GM12865 (cell line): ENCODE measurements around the gene KIF18A.

Source experiments
- DNase-seq: peaks from one replicate; pipeline ENCODE4 v3.0.0; 2010; ENCODE audit warnings: low read depth
- H3K4me3 ChIP-seq: 2 replicates; pipeline ENCODE4 v1.5.1; 2011; ENCODE audit warnings: mild to moderate bottlenecking, low read depth, low read length, control low read depth
- TF ChIP-seq, protein P1 (sequence below): IDR thresholded peaks from 2 replicates; pipeline ENCODE4 v1.5.1; 2011; ENCODE audit warnings: low read length, control low read depth, low read depth, inconsistent platforms; ENCODE audit not compliant: insufficient read depth; ENCODE audit errors: missing control alignments

KIF18A gene

DNA sequence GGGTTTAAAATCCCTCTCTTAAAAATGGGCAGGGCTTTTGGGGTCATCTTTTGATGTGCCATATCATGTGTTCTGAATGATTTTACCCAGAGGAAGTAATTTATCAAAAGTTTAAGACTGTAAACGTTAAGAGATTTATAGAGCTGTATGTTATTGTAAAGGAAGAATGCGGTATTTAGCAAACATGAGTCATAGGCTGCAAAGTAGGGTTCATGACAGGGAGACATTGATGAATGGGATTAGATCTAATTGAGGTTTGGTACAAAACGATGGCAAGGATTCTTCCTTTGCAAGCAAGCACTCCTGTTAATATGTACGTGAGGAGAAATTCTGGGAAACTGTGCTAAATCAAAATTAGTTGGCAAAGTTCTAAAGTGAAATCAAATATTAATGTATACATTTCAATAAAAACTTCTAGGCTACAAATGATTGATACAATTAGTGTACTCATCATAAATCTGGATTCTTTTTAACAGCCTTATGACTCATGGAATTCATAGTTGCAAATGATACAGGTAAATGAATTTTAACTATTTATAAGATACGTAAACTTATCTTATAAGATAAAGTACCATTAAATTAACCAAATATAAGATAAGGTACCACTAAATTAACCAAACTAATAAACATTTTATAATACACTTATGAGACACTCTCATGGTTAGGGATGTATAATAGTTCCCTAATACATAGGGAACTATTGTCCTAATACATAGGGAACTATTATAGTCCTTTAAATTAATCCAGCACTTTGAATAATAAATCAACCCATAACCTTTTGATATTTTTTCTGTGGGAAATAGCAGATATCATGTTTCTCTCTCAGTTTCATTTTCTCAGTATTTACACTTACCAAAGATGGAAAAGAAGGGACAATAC lies 58.4 kb downstream of the KIF18A start:
- no peak overlapping the region for H3K4me3 ChIP-seq
- TF ChIP-seq, protein P1, sequence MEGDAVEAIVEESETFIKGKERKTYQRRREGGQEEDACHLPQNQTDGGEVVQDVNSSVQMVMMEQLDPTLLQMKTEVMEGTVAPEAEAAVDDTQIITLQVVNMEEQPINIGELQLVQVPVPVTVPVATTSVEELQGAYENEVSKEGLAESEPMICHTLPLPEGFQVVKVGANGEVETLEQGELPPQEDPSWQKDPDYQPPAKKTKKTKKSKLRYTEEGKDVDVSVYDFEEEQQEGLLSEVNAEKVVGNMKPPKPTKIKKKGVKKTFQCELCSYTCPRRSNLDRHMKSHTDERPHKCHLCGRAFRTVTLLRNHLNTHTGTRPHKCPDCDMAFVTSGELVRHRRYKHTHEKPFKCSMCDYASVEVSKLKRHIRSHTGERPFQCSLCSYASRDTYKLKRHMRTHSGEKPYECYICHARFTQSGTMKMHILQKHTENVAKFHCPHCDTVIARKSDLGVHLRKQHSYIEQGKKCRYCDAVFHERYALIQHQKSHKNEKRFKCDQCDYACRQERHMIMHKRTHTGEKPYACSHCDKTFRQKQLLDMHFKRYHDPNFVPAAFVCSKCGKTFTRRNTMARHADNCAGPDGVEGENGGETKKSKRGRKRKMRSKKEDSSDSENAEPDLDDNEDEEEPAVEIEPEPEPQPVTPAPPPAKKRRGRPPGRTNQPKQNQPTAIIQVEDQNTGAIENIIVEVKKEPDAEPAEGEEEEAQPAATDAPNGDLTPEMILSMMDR = no peak
- DNase-seq = no peak

DNA sequence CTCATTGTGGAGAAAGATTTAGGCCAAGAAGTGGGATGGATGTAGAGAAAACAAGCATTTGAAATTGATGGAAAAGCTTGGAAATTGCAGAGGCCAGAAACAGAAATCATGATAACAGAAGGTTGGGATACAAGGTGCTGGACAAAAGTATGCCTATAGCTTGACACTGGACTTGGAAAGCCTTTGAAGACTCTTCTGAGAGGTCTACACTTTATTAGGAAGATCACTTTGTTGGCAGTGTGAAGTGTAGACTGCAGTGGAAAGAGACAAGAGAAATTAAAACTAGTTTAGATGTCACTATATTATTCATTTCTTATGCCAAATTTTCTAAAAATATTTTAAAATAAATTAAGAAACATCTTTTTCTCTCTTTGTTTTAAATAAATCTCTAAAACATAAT lies 59.1 kb downstream of the KIF18A start:
- TF ChIP-seq, protein P1 = no peak
- H3K4me3 ChIP-seq = no peak overlapping the region
- DNase-seq = no peak

DNA sequence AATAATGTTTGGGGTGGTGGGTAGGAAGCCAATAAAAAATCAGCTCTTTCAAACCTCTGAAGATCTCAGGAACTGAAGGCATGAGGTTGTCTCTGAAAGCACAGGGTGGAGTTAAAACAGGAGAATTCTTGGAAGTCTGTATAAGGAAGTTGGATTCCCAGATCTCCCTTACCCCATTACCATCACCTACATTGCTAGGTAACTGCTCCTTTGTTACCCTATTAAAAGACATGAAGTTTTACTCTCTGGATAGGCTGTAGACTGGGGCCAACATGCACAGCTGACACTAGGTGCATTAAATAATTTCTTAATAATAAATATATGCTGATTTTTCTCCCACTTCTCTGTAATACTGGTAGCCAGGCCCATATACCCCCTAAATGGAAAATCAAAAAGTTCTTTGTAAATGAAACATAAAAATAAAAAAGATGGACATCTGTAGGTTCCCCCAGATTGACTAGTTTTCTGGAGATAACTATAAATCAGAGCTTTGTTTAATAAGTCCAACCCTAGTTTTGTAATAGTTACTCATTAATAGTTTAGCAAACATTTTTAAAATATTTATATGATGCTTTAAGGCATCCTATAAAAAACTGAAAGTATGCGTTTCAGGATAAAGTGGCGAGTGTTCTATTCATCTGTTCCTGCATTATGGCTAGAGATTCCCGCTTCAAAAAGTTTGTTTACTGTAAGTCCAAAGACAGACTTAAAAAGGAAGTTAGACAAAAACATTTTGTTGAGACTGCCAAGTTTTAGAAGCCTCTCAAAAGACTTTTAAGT lies 63.8 kb downstream of the KIF18A start:
- no peak for DNase-seq
- H3K4me3 ChIP-seq = no peak overlapping the region
- TF ChIP-seq, protein P1 = no peak

DNA sequence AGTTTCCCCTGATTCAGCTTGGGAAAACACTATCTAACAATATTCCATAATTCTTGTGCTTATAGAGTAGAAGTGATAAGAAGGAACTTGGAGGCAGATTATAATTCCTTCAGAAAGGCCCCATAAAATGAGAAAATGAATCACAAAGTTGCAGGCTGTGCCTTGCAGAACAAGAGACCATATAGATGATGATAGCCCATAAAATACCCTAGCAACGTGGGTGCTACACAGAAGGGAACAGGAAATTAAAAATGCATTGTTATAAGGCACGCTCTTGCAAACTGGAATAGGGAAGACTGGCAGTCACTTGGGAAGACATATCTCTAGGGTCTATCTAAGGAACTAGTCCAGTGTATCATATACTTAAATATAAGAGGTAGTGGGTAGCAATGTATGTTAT lies 67.6 kb downstream of the KIF18A start:
- TF ChIP-seq, protein P1 = no peak
- no peak for DNase-seq
- no peak overlapping the region for H3K4me3 ChIP-seq

DNA sequence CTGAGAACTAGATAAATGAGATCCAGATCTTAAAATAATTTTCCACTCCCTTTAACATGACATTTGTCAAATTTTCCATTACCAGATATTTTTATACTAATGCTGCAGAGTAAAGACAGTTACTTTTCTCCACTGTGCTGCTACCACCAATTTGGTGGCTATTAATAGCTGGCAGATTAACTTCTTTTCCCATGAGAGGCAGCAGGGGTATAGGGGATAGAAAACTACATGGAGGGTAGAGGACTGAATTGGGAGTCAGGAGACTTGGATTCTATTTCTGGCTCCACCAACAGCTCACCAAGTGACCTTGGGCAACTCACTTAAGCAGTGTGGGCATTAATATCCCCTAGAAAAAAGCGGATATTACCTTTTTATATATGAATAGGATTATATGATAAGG lies 69.2 kb downstream of the KIF18A start:
- DNase-seq = no peak
- TF ChIP-seq, protein P1 = no peak
- H3K4me3 ChIP-seq = no peak overlapping the region

DNA sequence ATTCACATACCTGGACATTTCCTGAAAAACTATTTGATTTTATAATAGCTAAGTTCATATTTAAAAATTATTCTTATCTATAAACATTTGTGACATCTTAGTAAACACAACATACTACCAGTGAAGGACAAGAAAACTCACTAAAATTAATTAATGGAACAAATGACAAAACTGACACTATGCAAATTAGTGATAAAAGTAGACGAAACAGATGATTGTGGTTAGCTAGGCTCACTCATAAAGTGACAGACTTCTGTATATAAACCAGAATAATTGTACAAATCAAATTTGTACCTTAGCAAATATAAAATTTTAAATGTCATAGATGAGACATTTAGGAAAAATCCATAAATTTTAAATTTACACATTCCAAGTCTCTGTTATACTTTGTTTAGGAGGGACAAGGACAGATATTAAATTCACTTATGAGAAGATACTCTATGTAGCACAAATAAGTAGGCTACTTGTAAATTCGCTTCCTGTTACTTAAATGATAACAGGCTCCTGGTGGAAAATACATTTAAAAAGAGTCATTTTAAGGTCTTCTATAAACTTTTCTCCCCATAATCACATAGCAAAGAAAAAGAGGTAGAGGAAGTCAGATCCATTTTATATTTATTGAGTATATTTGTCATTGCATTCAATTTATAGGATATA lies 81.2 kb downstream of the KIF18A start:
- no peak overlapping the region for H3K4me3 ChIP-seq
- TF ChIP-seq, protein P1 = no peak
- DNase-seq = no peak
